Fibroblast of mammary gland (primary cell): Measurements from ENCODE around the gene IL1R2.
A peak's percentile ranks its signal among the peaks of the same experiment; 100 is the strongest.

Experiments
- DNase-seq: peaks from one replicate; pipeline ENCODE4 v3.0.0-alpha.2; 2010; ENCODE audit warnings: low read depth
- H3K4me3 ChIP-seq: 2 replicates; pipeline ENCODE4 v1.5.1; 2011; ENCODE audit warnings: low read depth, mild to moderate bottlenecking, low read length, moderate library complexity; ENCODE audit not compliant: control insufficient read depth
- CTCF ChIP-seq: conservative IDR thresholded peaks from 2 replicates; pipeline ENCODE4 v1.5.1; 2011; ENCODE audit warnings: low read depth, low read length, inconsistent platforms; ENCODE audit not compliant: control insufficient read depth, insufficient read depth

The IL1R2 gene

GRCh38 chr2:101982495-101983029 lies 9.2 kb upstream of the IL1R2 start:
- H3K4me3 ChIP-seq, result no peak overlapping the region
- TF ChIP-seq CTCF, result no peak
- no peak for DNase-seq

GRCh38 chr2:101983486-101983885 lies 8.3 kb upstream of the IL1R2 start:
- no peak for DNase-seq
- no peak overlapping the region for H3K4me3 ChIP-seq
- no peak for TF ChIP-seq CTCF

GRCh38 chr2:101983928-101984327 lies 7.8 kb upstream of the IL1R2 start:
- TF ChIP-seq CTCF, result peak; percentile 43
- H3K4me3 ChIP-seq, result no peak overlapping the region
- DNase-seq, result no peak

- DNase-seq, result no peak
- TF ChIP-seq CTCF, result no peak
- no peak overlapping the region for H3K4me3 ChIP-seq
These were observed 7.1 kb upstream of the IL1R2 start for GRCh38 chr2:101984656-101985055.

- H3K4me3 ChIP-seq, result no peak overlapping the region
- no peak for TF ChIP-seq CTCF
- DNase-seq, result no peak
These were observed 6.5 kb upstream of the IL1R2 start for GRCh38 chr2:101985101-101985792.

GRCh38 chr2:101985793-101986164 lies 6.0 kb upstream of the IL1R2 start:
- TF ChIP-seq CTCF, result no peak
- DNase-seq, result no peak
- no peak overlapping the region for H3K4me3 ChIP-seq
